ENCODE data around the gene ACP1.

GRCh38 chr2:248724-249123, 16.0 kb upstream of the ACP1 start:
- TF ChIP-seq POLR2A (IDR thresholded peaks at IDR 0.05; ENCODE audit: low read depth, low read length) (no peak), CTCF (IDR thresholded peaks at IDR 0.05 in 2 of 3, conservative IDR thresholded peaks at IDR 0.05 in 1 of 3; ENCODE audit: control insufficient read depth in 2 of 3, extremely low read depth in 1 of 3, insufficient read depth in 1 of 3, low read depth in 3 of 3, low read length in 3 of 3) (no peak), CUX1 (IDR thresholded peaks at IDR 0.05; ENCODE audit: insufficient replicate concordance, low read depth, low read length) (no peak), FOXK2 (IDR thresholded peaks at IDR 0.05) (no peak), SMAD1 (IDR thresholded peaks at IDR 0.05; ENCODE audit: low read depth, partially characterized antibody) (no peak), CHD4 (IDR thresholded peaks at IDR 0.05) (no peak), POLR2AphosphoS5 (IDR thresholded peaks at IDR 0.05; ENCODE audit: low read length) (no peak)
